LNCaP clone FGC (cell line): ENCODE measurements around the gene ENPP3.

Source experiments
- DNase-seq: peaks from one replicate; pipeline ENCODE4 v3.0.0-alpha.2; 2011; ENCODE audit warnings: low read depth
- H3K4me3 ChIP-seq: 2 replicates; pipeline ENCODE4 v1.5.1; 2011; ENCODE audit warnings: mild to moderate bottlenecking, low read depth, low read length, control low read depth
- CTCF ChIP-seq: IDR thresholded peaks from 2 replicates; pipeline ENCODE4 v1.5.1; 2012; ENCODE audit warnings: mild to moderate bottlenecking; ENCODE audit not compliant: control insufficient read depth, insufficient read depth; ENCODE audit errors: extremely low read depth

Gene ENPP3

GRCh38 chr6:131754715-131755567 lies 117.8 kb downstream of the ENPP3 start:
- H3K4me3 ChIP-seq: no peak overlapping the region
- TF ChIP-seq CTCF: no peak
- no peak for DNase-seq

GRCh38 chr6:131755597-131755996 lies 118.5 kb downstream of the ENPP3 start:
- no peak for TF ChIP-seq CTCF
- DNase-seq: no peak
- H3K4me3 ChIP-seq: no peak overlapping the region

GRCh38 chr6:131756039-131756438 lies 118.9 kb downstream of the ENPP3 start:
- no peak overlapping the region for H3K4me3 ChIP-seq
- no peak for DNase-seq
- no peak for TF ChIP-seq CTCF

GRCh38 chr6:131758920-131759319 lies 121.8 kb downstream of the ENPP3 start:
- no peak for TF ChIP-seq CTCF
- DNase-seq: no peak
- H3K4me3 ChIP-seq: no peak overlapping the region

GRCh38 chr6:131761060-131761761 lies 124.1 kb downstream of the ENPP3 start:
- DNase-seq: no peak
- no peak overlapping the region for H3K4me3 ChIP-seq
- no peak for TF ChIP-seq CTCF

- no peak overlapping the region for H3K4me3 ChIP-seq
- TF ChIP-seq CTCF: no peak
- DNase-seq: no peak
Observed at GRCh38 chr6:131761762-131762067, 124.6 kb downstream of the ENPP3 start.
